Prostate gland (tissue), 2 donors: ENCODE data around the gene COL5A1.

Experiments
- CTCF ChIP-seq, 4 experiments: fragments of 200-600 bp in 2 of 4; fragments of 450-650 bp in 2 of 4; sonication (generic) in 2 of 4; IDR thresholded peaks; 1 replicate in 3 of 4; 2 replicates in 1 of 4; pipeline ENCODE4 v1.5.1; 2016 to 2019; ENCODE audit warnings: antibody characterized with exemption in 4 of 4, mild to moderate bottlenecking in 2 of 4, moderate library complexity in 2 of 4
- POLR2A ChIP-seq: fragments of 450-650 bp; IDR thresholded peaks from one replicate; pipeline ENCODE4 v1.6.1; 2016; ENCODE audit warnings: antibody characterized with exemption, mild to moderate bottlenecking

GRCh38 chr9:134860510-134860909 lies 218.9 kb downstream of the COL5A1 start:
- TF ChIP-seq CTCF (IDR thresholded peaks at IDR 0.05), result no peak
- no peak for TF ChIP-seq POLR2A
